WERI-Rb-1 (cell line): ENCODE data around the gene MALAT1.

ENCODE experiments used
- DNase-seq: peaks from one replicate; pipeline ENCODE4 v3.0.0-alpha.2; 2020
- H3K27ac ChIP-seq: fragments of 250-450 bp; sonication (Bioruptor Pico); 2 replicates; pipeline ENCODE4 v1.5.1; 2020; ENCODE audit warnings: mild to moderate bottlenecking, moderate library complexity
- H3K27me3 ChIP-seq: fragments of 250-450 bp; sonication (Bioruptor Pico); 2 replicates; pipeline ENCODE4 v1.5.1; 2021; ENCODE audit warnings: mild to moderate bottlenecking, low read depth, moderate library complexity; ENCODE audit not compliant: insufficient read depth, severe bottlenecking
- H3K36me3 ChIP-seq: fragments of 250-450 bp; sonication (Bioruptor Pico); 2 replicates; pipeline ENCODE4 v1.5.1; 2020; ENCODE audit warnings: mild to moderate bottlenecking, moderate library complexity
- H3K4me3 ChIP-seq: 2 replicates; pipeline ENCODE4 v1.5.1; 2011; ENCODE audit warnings: low read depth, mild to moderate bottlenecking, control low read depth, low read length
- H3K9me3 ChIP-seq: fragments of 250-450 bp; sonication (Bioruptor Pico); 2 replicates; pipeline ENCODE4 v1.5.1; 2021; ENCODE audit warnings: mild to moderate bottlenecking, moderate library complexity; ENCODE audit not compliant: severe bottlenecking
- CTCF ChIP-seq: IDR thresholded peaks from 2 replicates; pipeline ENCODE4 v1.5.1; 2011; ENCODE audit warnings: low read depth, mild to moderate bottlenecking, control low read depth, inconsistent platforms, low read length

MALAT1 gene

DNA sequence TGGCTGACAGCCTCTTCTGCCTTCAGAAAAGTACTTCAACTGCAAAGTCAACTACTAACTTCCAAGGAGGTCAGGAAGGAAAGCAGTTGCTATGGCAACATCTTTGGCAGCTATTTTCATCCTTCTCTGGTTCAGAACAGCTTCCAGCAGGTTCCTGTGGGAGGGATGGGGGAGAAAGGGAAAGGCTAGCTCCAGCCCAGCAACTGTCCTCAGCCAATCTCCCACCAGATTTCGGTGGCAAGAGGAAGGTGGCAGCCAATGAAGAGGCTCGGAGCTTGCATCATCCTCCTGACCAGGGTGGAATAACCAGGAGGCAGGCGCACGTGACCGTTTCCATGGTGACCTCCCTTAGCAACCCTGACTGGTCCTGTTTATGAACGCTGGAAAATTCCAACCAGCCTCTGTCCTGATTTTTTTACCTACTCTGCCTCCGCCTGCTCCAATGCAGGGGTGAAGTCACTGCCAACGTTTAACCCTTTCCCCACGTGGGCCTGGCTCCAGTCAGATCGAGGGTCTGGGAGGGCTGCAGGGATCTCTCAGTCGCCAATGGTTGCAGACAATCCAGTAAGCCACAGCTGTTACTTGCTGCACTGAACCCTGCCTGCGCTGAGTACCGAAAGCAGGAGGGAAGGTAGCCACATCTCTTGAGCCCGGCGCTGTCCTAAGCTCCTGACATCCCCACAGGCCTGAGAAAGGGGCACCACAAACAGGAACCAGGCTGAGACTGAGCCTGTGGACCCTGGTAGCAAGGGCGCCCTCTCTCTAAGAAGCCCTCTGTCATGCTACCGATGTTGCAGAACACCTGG is 11.2 kb upstream of the MALAT1 start:
- no peaks in the 10 kb centered on the region for H3K9me3 ChIP-seq
- no peak for TF ChIP-seq CTCF
- peak overlapping the region; percentile 48 for H3K4me3 ChIP-seq
- H3K36me3 ChIP-seq: no peaks in the 10 kb centered on the region
- peak overlapping the region; percentile 85 for H3K27ac ChIP-seq
- peak; percentile 96 for DNase-seq
- H3K27me3 ChIP-seq: no peaks in the 10 kb centered on the region

- no peak for DNase-seq
- Histone ChIP-seq H3K9me3 (no peaks in the 10 kb centered on the region), H3K27ac (peak overlapping the region; percentile 85)
Measured at GRCh38 chr11:65488273-65489034, 10.4 kb upstream of the MALAT1 start.

GRCh38 chr11:65489035-65489705 is 9.7 kb upstream of the MALAT1 start:
- Histone ChIP-seq H3K36me3 (no peaks in the 10 kb centered on the region), H3K27ac (peak overlapping the region; percentile 85), H3K27me3 (no peaks in the 10 kb centered on the region), H3K4me3 (no peak overlapping the region), H3K9me3 (no peaks in the 10 kb centered on the region)
- no peak for TF ChIP-seq CTCF
- DNase-seq: no peak

More at GRCh38 chr11:65488273-65489034, 10.4 kb upstream of the MALAT1 start:
- H3K36me3 ChIP-seq: no peaks in the 10 kb centered on the region
- TF ChIP-seq CTCF: no peak
- H3K27me3 ChIP-seq: no peaks in the 10 kb centered on the region
- H3K4me3 ChIP-seq: peak overlapping the region; percentile 48

- DNase-seq: no peak
- TF ChIP-seq CTCF: no peak
- peak overlapping the region; percentile 37 for H3K27ac ChIP-seq
- no peaks in the 10 kb centered on the region for H3K27me3 ChIP-seq
- no peaks in the 10 kb centered on the region for H3K36me3 ChIP-seq
- no peaks in the 10 kb centered on the region for H3K9me3 ChIP-seq
- H3K4me3 ChIP-seq: no peak overlapping the region
Measured at GRCh38 chr11:65489706-65490320, 9.0 kb upstream of the MALAT1 start.

GRCh38 chr11:65491163-65491465 is 7.7 kb upstream of the MALAT1 start:
- Histone ChIP-seq H3K36me3 (no peaks in the 10 kb centered on the region), H3K4me3 (no peak overlapping the region), H3K9me3 (no peaks in the 10 kb centered on the region), H3K27me3 (no peaks in the 10 kb centered on the region), H3K27ac (peak overlapping the region; percentile 17)
- DNase-seq: no peak
- TF ChIP-seq CTCF: no peak
